ENCODE results near the gene ACTN1.

ACTN1 gene

GRCh38 chr14:68908803-68909202 lies 70.3 kb downstream of the ACTN1 start:
- Histone ChIP-seq H4K20me1 (ENCODE audit: insufficient read depth, low read length) (no peaks in the 10 kb centered on the region), H3K36me3 (ENCODE audit: insufficient read depth, low read length) (no peaks in the 10 kb centered on the region), H3F3A (ENCODE audit: insufficient read depth, low read length) (no peaks in the 10 kb centered on the region)

GRCh38 chr14:68908201-68908600 lies 70.9 kb downstream of the ACTN1 start:
- Histone ChIP-seq H3K4me2 (ENCODE audit: low read length) (no peak overlapping the region), H3F3A (ENCODE audit: insufficient read depth, low read length) (no peaks in the 10 kb centered on the region), H3K9me2 (ENCODE audit: low read depth, low read length) (no peaks in the 10 kb centered on the region), H3K9ac (ENCODE audit: low read length) (no peak overlapping the region), H3K4me3 (ENCODE audit: low read depth, low read length, poor library complexity, severe bottlenecking) (no peak overlapping the region), H3K4me1 (ENCODE audit: insufficient read depth, low read length, severe bottlenecking) (peaks cover 7% of the 10 kb centered on the region), H3K36me3 (ENCODE audit: insufficient read depth, low read length) (no peaks in the 10 kb centered on the region), H3K27ac (ENCODE audit: low read depth, low read length, poor library complexity, severe bottlenecking) (no peak overlapping the region), H4K20me1 (ENCODE audit: insufficient read depth, low read length) (no peaks in the 10 kb centered on the region), H2AFZ (ENCODE audit: low read length) (no peak overlapping the region), H3K9me3 (ENCODE audit: low read length) (no peaks in the 10 kb centered on the region), H3K27me3 (ENCODE audit: insufficient read depth, low read length) (0 out of 2 replicates have a peak, but pooled peaks cover 9% of the 10 kb centered on the region), H3K79me2 (ENCODE audit: insufficient read depth, low read length) (no peaks in the 10 kb centered on the region)
- TF ChIP-seq CTCF (IDR thresholded peaks at IDR 0.05; ENCODE audit: low read length) (no peak), EZH2 (IDR thresholded peaks at IDR 0.05; ENCODE audit: borderline replicate concordance, low read length) (no peak)

More at GRCh38 chr14:68908803-68909202, 70.3 kb downstream of the ACTN1 start:
- Histone ChIP-seq H2AFZ (ENCODE audit: low read length) (no peak overlapping the region), H3K27ac (ENCODE audit: low read depth, low read length, poor library complexity, severe bottlenecking) (no peak overlapping the region), H3K9me2 (ENCODE audit: low read depth, low read length) (no peaks in the 10 kb centered on the region), H3K79me2 (ENCODE audit: insufficient read depth, low read length) (no peaks in the 10 kb centered on the region), H3K9me3 (ENCODE audit: low read length) (no peaks in the 10 kb centered on the region), H3K27me3 (ENCODE audit: insufficient read depth, low read length) (0 out of 2 replicates have a peak, but pooled peaks cover 9% of the 10 kb centered on the region), H3K4me1 (ENCODE audit: insufficient read depth, low read length, severe bottlenecking) (peaks cover 7% of the 10 kb centered on the region), H3K9ac (ENCODE audit: low read length) (no peak overlapping the region), H3K4me2 (ENCODE audit: low read length) (no peak overlapping the region), H3K4me3 (ENCODE audit: low read depth, low read length, poor library complexity, severe bottlenecking) (no peak overlapping the region)
- TF ChIP-seq EZH2 (IDR thresholded peaks at IDR 0.05; ENCODE audit: borderline replicate concordance, low read length) (no peak), CTCF (IDR thresholded peaks at IDR 0.05; ENCODE audit: low read length) (no peak)

- Histone ChIP-seq H3K4me1 (ENCODE audit: insufficient read depth, low read length, severe bottlenecking) (peaks cover 7% of the 10 kb centered on the region), H3K36me3 (ENCODE audit: insufficient read depth, low read length) (no peaks in the 10 kb centered on the region), H3K4me2 (ENCODE audit: low read length) (no peak overlapping the region), H2AFZ (ENCODE audit: low read length) (no peak overlapping the region), H3K9ac (ENCODE audit: low read length) (no peak overlapping the region), H3K9me2 (ENCODE audit: low read depth, low read length) (no peaks in the 10 kb centered on the region), H3K4me3 (ENCODE audit: low read depth, low read length, poor library complexity, severe bottlenecking) (no peak overlapping the region), H3K27ac (ENCODE audit: low read depth, low read length, poor library complexity, severe bottlenecking) (no peak overlapping the region), H3K27me3 (ENCODE audit: insufficient read depth, low read length) (0 out of 2 replicates have a peak, but pooled peaks cover 15% of the 10 kb centered on the region), H4K20me1 (ENCODE audit: insufficient read depth, low read length) (no peaks in the 10 kb centered on the region), H3F3A (ENCODE audit: insufficient read depth, low read length) (no peaks in the 10 kb centered on the region), H3K79me2 (ENCODE audit: insufficient read depth, low read length) (no peaks in the 10 kb centered on the region), H3K9me3 (ENCODE audit: low read length) (no peaks in the 10 kb centered on the region)
- TF ChIP-seq CTCF (IDR thresholded peaks at IDR 0.05; ENCODE audit: low read length) (no peak), EZH2 (IDR thresholded peaks at IDR 0.05; ENCODE audit: borderline replicate concordance, low read length) (no peak)
These were observed 72.7 kb downstream of the ACTN1 start for GRCh38 chr14:68906439-68906838.
